HepG2 (cell line): ENCODE results near the gene CNP. TPM values are rescaled to one million over a fixed set of nuclear protein-coding genes. Genes with fewer than 3 reads are reported as not detected.

Experiments used
- CSRNP2 ChIP-seq: sonication (generic); formaldehyde crosslinking; conservative IDR thresholded peaks from 2 replicates; pipeline ENCODE4 v1.8.0; 2022; ENCODE audit warnings: low read depth, missing genetic modification reagents
- ETV6 ChIP-seq: sonication (generic); formaldehyde crosslinking; conservative IDR thresholded peaks from 2 replicates; pipeline ENCODE4 v1.4.0; 2020; ENCODE audit warnings: missing genetic modification reagents
- HNRNPK ChIP-seq: fragments of 200-400 bp; formaldehyde crosslinking; IDR thresholded peaks from 2 replicates; pipeline ENCODE4 v1.6.1; 2018; ENCODE audit warnings: low read length, low read depth, moderate library complexity, mild to moderate bottlenecking; ENCODE audit not compliant: poor library complexity, severe bottlenecking
- MAFF ChIP-seq: IDR thresholded peaks from 2 replicates; pipeline ENCODE4 v1.6.1; 2011; ENCODE audit warnings: low read depth, low read length, improper control_type of control experiment
- MBNL3 ChIP-seq: fragments of 250-450 bp; sonication (Bioruptor Pico); conservative IDR thresholded peaks from 2 replicates; pipeline ENCODE4 v1.8.0; 2022; ENCODE audit warnings: mild to moderate bottlenecking, inconsistent platforms
- PITX1 ChIP-seq: sonication (generic); formaldehyde crosslinking; IDR thresholded peaks from 2 replicates; pipeline ENCODE4 v1.5.1; 2020; ENCODE audit warnings: mild to moderate bottlenecking, missing genetic modification reagents
- PRDM15 ChIP-seq: sonication (generic); formaldehyde crosslinking; IDR thresholded peaks from 2 replicates; pipeline ENCODE4 v1.4.0; 2020; ENCODE audit warnings: missing genetic modification reagents
- RAD21 ChIP-seq: fragments of 450-650 bp; formaldehyde crosslinking; IDR thresholded peaks from 2 replicates; pipeline ENCODE4 v1.5.0; 2020; ENCODE audit warnings: mild to moderate bottlenecking
- RBAK ChIP-seq: sonication (generic); formaldehyde crosslinking; IDR thresholded peaks from 2 replicates; pipeline ENCODE4 v1.5.1; 2020; ENCODE audit warnings: mild to moderate bottlenecking, missing genetic modification reagents
- SMAD1 ChIP-seq: sonication (generic); formaldehyde crosslinking; IDR thresholded peaks from 2 replicates; pipeline ENCODE4 v1.4.0; 2020; ENCODE audit warnings: missing genetic modification reagents, low read depth, mild to moderate bottlenecking, borderline replicate concordance
- SRF ChIP-seq: IDR thresholded peaks from 2 replicates; pipeline ENCODE4 v1.6.1; 2011; ENCODE audit warnings: mild to moderate bottlenecking, low read depth, low read length, moderate library complexity
- YEATS2 ChIP-seq: sonication (generic); formaldehyde crosslinking; IDR thresholded peaks from 2 replicates; pipeline ENCODE4 v1.4.0; 2020; ENCODE audit warnings: missing genetic modification reagents, borderline replicate concordance
- ZIK1 ChIP-seq: sonication (generic); formaldehyde crosslinking; IDR thresholded peaks from 2 replicates; pipeline ENCODE4 v1.5.0; 2020; ENCODE audit warnings: mild to moderate bottlenecking, low read depth, missing genetic modification reagents, borderline replicate concordance
- ZNF142 ChIP-seq: sonication (generic); formaldehyde crosslinking; IDR thresholded peaks from 2 replicates; pipeline ENCODE4 v1.4.0; 2020; ENCODE audit warnings: missing genetic modification reagents
- ZSCAN5A ChIP-seq: sonication (generic); formaldehyde crosslinking; IDR thresholded peaks from 2 replicates; pipeline ENCODE4 v1.8.0; 2022; ENCODE audit warnings: mild to moderate bottlenecking, missing genetic modification reagents, borderline replicate concordance
- polyA plus RNA-seq, 8 experiments: library from polyadenylated mRNA; depleted of rRNA in 3 of 8; stranded (reverse) in 7 of 8; unstranded in 1 of 8; fragments of >200 nt; fragmentation: Illumina TruSeq in 4 of 8; extraction: Trizol in 4 of 8; gene quantifications; 2 replicates each; pipeline versions ENCODE4 v1.2.1 to v1.2.3, GENCODE V29; 2011 to 2016; ENCODE audit warnings: low read depth in 4 of 8, missing spikeins in 1 of 8, mixed read lengths in 1 of 8; ENCODE audit not compliant: insufficient read depth in 1 of 8
- total RNA-seq, 5 experiments: library from RNA; depleted of rRNA; stranded (reverse); fragments of >200 nt; fragmentation: Illumina TruSeq; extraction: Trizol; gene quantifications; 2 replicates each; pipeline ENCODE4 v1.2.3, GENCODE V29; 2016; ENCODE audit warnings: low read depth in 1 of 5

Gene CNP
- total and polyA plus RNA-seq, 2 of the 13 experiments (the other 11 are each of a cell fraction or from before 2014, with no cell fraction given) = 97.2 to 161 TPM

- TF ChIP-seq CSRNP2 (CRISPR knock-in tag) (no peak), RBAK (no peak), ETV6 (peak; percentile 16; the same call in 1 of the 2 replicates), SRF (peak; percentile 38; the same call in 1 of the 2 replicates), ZSCAN5A (CRISPR knock-in tag) (no peak), ZIK1 (no peak), SMAD1 (no peak), YEATS2 (CRISPR knock-in tag) (no peak), RAD21 (CRISPR knock-in tag) (no peak; the same call in none of the 2 replicates), ZNF142 (peak; percentile 29; the same call in 1 of the 2 replicates), MBNL3 (CRISPR knock-in tag) (no peak), PITX1 (CRISPR knock-in tag) (no peak), PRDM15 (CRISPR knock-in tag) (peak; percentile 94), HNRNPK (peak; percentile 91), MAFF (no peak)
These were observed 48.1 kb upstream of the CNP start, which contains the start of gene ACLY (continued) for GRCh38 chr17:41918314-41919164.
